GM10266 (cell line): Measurements from ENCODE around the gene KIF5A.

ENCODE experiments used
- DNase-seq: peaks from one replicate; pipeline ENCODE4 v3.0.0; 2012; ENCODE audit errors: extremely low spot score
- TF ChIP-seq, protein P1 (sequence below): IDR thresholded peaks from 2 replicates; pipeline ENCODE4 v1.5.1; 2012; ENCODE audit warnings: mild to moderate bottlenecking, low read depth; ENCODE audit not compliant: control insufficient read depth, insufficient read depth; ENCODE audit errors: missing control alignments

Gene KIF5A

GRCh38 chr12:57600395-57600794 lies 50.6 kb downstream of the KIF5A start:
- no peak for DNase-seq
- TF ChIP-seq, protein P1, sequence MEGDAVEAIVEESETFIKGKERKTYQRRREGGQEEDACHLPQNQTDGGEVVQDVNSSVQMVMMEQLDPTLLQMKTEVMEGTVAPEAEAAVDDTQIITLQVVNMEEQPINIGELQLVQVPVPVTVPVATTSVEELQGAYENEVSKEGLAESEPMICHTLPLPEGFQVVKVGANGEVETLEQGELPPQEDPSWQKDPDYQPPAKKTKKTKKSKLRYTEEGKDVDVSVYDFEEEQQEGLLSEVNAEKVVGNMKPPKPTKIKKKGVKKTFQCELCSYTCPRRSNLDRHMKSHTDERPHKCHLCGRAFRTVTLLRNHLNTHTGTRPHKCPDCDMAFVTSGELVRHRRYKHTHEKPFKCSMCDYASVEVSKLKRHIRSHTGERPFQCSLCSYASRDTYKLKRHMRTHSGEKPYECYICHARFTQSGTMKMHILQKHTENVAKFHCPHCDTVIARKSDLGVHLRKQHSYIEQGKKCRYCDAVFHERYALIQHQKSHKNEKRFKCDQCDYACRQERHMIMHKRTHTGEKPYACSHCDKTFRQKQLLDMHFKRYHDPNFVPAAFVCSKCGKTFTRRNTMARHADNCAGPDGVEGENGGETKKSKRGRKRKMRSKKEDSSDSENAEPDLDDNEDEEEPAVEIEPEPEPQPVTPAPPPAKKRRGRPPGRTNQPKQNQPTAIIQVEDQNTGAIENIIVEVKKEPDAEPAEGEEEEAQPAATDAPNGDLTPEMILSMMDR = no peak

DNA sequence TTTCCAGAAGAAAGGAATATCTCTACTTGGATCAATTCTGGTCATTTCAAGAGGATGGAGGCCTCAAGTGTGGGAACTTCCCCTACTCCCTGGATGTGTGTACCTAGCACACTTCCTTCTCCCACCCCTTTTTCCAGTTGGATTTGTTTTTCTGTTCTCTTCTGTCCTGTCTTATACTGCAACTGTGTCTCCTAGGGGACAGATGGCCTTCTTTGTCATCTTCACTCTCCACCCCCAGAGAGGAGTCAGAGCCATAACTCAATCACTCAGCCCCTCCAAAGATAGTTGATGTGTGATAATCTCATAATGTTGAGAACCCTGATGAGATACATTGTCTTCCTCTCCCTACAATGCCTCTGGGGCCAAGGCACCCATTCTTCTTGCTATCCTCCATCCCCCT lies 52.7 kb downstream of the KIF5A start:
- DNase-seq = no peak
- TF ChIP-seq, protein P1 = no peak

- TF ChIP-seq, protein P1 = no peak
- no peak for DNase-seq
Measured at GRCh38 chr12:57603324-57603723, 53.5 kb downstream of the KIF5A start.

- DNase-seq = no peak
- TF ChIP-seq, protein P1 = no peak
Measured at GRCh38 chr12:57603815-57604453, 54.1 kb downstream of the KIF5A start.

DNA sequence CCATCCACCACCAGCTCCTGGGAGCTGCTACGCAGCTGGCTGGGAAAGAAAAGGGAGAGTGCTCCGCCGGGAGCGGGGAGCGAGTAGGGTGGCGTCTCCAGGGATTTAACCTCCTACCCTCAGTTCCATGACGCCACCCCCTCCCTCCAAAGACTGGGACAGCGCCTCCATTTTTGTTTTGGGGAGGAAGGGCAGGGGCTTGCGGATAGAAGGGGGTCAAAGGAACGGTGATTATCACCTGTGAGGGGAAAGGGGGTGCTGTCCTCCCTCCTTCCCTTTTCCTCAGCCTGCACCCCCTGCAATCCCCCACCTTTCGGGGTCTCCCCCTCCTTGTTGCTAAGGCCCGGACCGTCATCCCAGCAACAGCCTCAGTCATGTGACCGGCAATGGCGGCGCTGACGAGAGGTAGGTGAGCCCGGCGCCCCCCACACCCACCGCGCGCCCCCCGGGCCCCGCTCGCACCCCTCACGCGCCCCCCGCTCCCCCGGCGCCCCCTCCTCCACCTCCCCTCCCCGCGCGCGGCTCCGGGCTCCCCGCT lies 54.7 kb downstream of the KIF5A start, which contains the start of gene DTX3:
DTX3 (plus strand) TSS at position 371 of the 538 bp plus-strand sequence. CDS start 1,694 bp downstream, outside the sequence.
- peak; percentile 79 for DNase-seq
- TF ChIP-seq, protein P1 = no peak

GRCh38 chr12:57604992-57605810 lies 55.4 kb downstream of the KIF5A start:
- TF ChIP-seq, protein P1 = no peak

GRCh38 chr12:57605811-57606311 lies 56.0 kb downstream of the KIF5A start:
- no peak for DNase-seq
- TF ChIP-seq, protein P1 = no peak

More at GRCh38 chr12:57604992-57605810, 55.4 kb downstream of the KIF5A start:
- DNase-seq = peak; percentile 44
